DND-41 (cell line): ENCODE data around the gene FXYD2.

Source experiments
- EZH2 ChIP-seq: IDR thresholded peaks from 3 replicates; pipeline ENCODE4 v1.6.1; 2012; ENCODE audit warnings: borderline replicate concordance, low read depth, mild to moderate bottlenecking, moderate library complexity, low read length, inconsistent platforms; ENCODE audit not compliant: severe bottlenecking
- TF ChIP-seq, protein P1 (sequence below): IDR thresholded peaks from 2 replicates; pipeline ENCODE4 v1.5.1; 2012; ENCODE audit warnings: borderline replicate concordance, low read length, moderate library complexity, mild to moderate bottlenecking; ENCODE audit not compliant: poor library complexity, severe bottlenecking; ENCODE audit errors: extremely low read depth

GRCh38 chr11:117790279-117790678 is 34.3 kb downstream of the FXYD2 start:
- TF ChIP-seq, protein P1, sequence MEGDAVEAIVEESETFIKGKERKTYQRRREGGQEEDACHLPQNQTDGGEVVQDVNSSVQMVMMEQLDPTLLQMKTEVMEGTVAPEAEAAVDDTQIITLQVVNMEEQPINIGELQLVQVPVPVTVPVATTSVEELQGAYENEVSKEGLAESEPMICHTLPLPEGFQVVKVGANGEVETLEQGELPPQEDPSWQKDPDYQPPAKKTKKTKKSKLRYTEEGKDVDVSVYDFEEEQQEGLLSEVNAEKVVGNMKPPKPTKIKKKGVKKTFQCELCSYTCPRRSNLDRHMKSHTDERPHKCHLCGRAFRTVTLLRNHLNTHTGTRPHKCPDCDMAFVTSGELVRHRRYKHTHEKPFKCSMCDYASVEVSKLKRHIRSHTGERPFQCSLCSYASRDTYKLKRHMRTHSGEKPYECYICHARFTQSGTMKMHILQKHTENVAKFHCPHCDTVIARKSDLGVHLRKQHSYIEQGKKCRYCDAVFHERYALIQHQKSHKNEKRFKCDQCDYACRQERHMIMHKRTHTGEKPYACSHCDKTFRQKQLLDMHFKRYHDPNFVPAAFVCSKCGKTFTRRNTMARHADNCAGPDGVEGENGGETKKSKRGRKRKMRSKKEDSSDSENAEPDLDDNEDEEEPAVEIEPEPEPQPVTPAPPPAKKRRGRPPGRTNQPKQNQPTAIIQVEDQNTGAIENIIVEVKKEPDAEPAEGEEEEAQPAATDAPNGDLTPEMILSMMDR: no peak
- no peak for TF ChIP-seq EZH2
